HepG2 (cell line): ENCODE data around the gene CHKB.

Experiments used
- MAFF ChIP-seq: IDR thresholded peaks from 2 replicates; pipeline ENCODE4 v1.6.1; 2011; ENCODE audit warnings: low read depth, low read length, improper control_type of control experiment
- ZBTB44 ChIP-seq: sonication (generic); formaldehyde crosslinking; IDR thresholded peaks from 2 replicates; pipeline ENCODE4 v1.4.0; 2020; ENCODE audit warnings: missing genetic modification reagents

- TF ChIP-seq MAFF: no peak
- TF ChIP-seq ZBTB44: no peak
These were observed 21.0 kb upstream of the CHKB start for GRCh38 chr22:50603511-50604255.
